ENCODE measurements around the gene OSMR.

The OSMR gene

DNA sequence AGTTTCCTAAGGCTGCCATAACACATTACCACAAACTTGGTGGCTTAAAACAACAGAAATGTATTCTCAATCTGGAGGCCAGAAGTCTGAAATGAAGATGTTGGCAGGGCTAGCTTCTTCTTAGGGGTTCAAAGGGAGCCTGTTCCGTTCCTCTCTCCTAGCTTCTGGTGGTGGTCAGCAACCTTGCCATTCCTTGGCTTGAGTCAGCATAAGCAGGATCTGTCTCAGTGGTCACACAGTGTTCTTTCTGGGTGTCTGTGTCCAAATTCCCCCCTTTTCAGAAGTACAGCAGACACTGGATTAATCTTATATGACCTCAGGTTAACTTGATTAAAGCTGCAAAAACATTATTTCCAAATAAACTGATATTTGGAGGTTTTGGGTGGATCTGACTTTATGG is 2.1 kb upstream of the OSMR start:
- H3K9me2 ChIP-seq (replicated peaks; ENCODE audit: insufficient read depth, low read length): no peaks in the 10 kb centered on the region
- no peaks in the 10 kb centered on the region for H4K20me1 ChIP-seq (ENCODE audit: low read depth, low read length)
- no peak overlapping the region for H3K27ac ChIP-seq (ENCODE audit: low read depth, low read length)
- H3K27me3 ChIP-seq (ENCODE audit: low read length): no peaks in the 10 kb centered on the region
- H3F3A ChIP-seq (ENCODE audit: insufficient read depth): no peaks in the 10 kb centered on the region
- no peak overlapping the region for H3K4me2 ChIP-seq (ENCODE audit: low read depth, low read length, poor library complexity, severe bottlenecking)
- no peak overlapping the region for H3K9ac ChIP-seq (ENCODE audit: low read length)
- TF ChIP-seq, protein P1, sequence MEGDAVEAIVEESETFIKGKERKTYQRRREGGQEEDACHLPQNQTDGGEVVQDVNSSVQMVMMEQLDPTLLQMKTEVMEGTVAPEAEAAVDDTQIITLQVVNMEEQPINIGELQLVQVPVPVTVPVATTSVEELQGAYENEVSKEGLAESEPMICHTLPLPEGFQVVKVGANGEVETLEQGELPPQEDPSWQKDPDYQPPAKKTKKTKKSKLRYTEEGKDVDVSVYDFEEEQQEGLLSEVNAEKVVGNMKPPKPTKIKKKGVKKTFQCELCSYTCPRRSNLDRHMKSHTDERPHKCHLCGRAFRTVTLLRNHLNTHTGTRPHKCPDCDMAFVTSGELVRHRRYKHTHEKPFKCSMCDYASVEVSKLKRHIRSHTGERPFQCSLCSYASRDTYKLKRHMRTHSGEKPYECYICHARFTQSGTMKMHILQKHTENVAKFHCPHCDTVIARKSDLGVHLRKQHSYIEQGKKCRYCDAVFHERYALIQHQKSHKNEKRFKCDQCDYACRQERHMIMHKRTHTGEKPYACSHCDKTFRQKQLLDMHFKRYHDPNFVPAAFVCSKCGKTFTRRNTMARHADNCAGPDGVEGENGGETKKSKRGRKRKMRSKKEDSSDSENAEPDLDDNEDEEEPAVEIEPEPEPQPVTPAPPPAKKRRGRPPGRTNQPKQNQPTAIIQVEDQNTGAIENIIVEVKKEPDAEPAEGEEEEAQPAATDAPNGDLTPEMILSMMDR (IDR thresholded peaks at IDR 0.05; ENCODE audit: insufficient read depth, low read length, poor library complexity, severe bottlenecking): no peak
- no peak for TF ChIP-seq EZH2phosphoT487 (conservative IDR thresholded peaks at IDR 0.05; ENCODE audit: low read length)
- H3K9me3 ChIP-seq (ENCODE audit: insufficient read depth, low read length): no peaks in the 10 kb centered on the region
- H2AFZ ChIP-seq (ENCODE audit: low read depth, low read length, severe bottlenecking): no peak overlapping the region
- H3K36me3 ChIP-seq (ENCODE audit: low read length): no peaks in the 10 kb centered on the region
- H3K4me3 ChIP-seq (ENCODE audit: insufficient read depth, low read length, poor library complexity, severe bottlenecking): no peak overlapping the region
- no peaks in the 10 kb centered on the region for H3K79me2 ChIP-seq (ENCODE audit: insufficient read depth, low read length)

DNA sequence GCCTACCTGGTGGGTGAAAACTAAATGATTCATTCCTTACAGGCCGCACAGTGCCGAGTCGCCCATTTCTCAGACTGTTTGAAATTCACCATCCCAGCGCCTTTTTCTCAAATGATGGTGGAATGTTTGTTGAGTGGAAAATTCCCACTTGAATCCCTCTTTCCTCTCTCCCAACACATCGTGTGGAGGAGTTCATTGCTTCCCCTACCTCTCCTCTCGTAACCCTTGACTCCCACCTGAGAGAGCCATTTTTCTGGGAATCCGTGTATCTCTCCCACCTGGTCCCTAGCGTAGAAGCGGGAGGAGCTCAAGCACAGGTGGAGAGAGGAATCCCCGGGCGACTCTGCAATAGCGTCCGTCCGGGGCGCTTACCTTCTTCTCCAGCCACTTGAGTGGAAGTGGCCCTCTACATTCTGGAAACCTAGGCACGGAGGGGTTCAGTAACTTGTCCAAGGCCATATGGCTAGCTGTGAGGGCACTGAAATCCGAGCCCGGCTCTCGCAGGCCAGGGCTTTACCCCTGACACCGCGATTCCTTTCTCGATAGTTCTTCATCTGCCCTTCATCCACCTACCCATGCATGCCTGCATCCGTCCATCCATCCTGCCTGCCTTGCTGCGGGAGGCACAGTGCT is 683 bp downstream of the OSMR start:
- no peak overlapping the region for H3K4me3 ChIP-seq (ENCODE audit: insufficient read depth, low read length, poor library complexity, severe bottlenecking)
- no peak for TF ChIP-seq EZH2phosphoT487 (conservative IDR thresholded peaks at IDR 0.05; ENCODE audit: low read length)
- TF ChIP-seq, protein P1 (IDR thresholded peaks at IDR 0.05; ENCODE audit: insufficient read depth, low read length, poor library complexity, severe bottlenecking): no peak
- H3F3A ChIP-seq (ENCODE audit: insufficient read depth): no peaks in the 10 kb centered on the region
- H3K9ac ChIP-seq (ENCODE audit: low read length): no peak overlapping the region
- H3K9me2 ChIP-seq (replicated peaks; ENCODE audit: insufficient read depth, low read length): no peaks in the 10 kb centered on the region
- no peaks in the 10 kb centered on the region for H3K79me2 ChIP-seq (ENCODE audit: insufficient read depth, low read length)
- H3K27ac ChIP-seq (ENCODE audit: low read depth, low read length): no peak overlapping the region
- no peaks in the 10 kb centered on the region for H3K27me3 ChIP-seq (ENCODE audit: low read length)
- H2AFZ ChIP-seq (ENCODE audit: low read depth, low read length, severe bottlenecking): no peak overlapping the region
- no peaks in the 10 kb centered on the region for H3K9me3 ChIP-seq (ENCODE audit: insufficient read depth, low read length)
- no peaks in the 10 kb centered on the region for H4K20me1 ChIP-seq (ENCODE audit: low read depth, low read length)
- no peak overlapping the region for H3K4me2 ChIP-seq (ENCODE audit: low read depth, low read length, poor library complexity, severe bottlenecking)
- H3K36me3 ChIP-seq (ENCODE audit: low read length): no peaks in the 10 kb centered on the region

DNA sequence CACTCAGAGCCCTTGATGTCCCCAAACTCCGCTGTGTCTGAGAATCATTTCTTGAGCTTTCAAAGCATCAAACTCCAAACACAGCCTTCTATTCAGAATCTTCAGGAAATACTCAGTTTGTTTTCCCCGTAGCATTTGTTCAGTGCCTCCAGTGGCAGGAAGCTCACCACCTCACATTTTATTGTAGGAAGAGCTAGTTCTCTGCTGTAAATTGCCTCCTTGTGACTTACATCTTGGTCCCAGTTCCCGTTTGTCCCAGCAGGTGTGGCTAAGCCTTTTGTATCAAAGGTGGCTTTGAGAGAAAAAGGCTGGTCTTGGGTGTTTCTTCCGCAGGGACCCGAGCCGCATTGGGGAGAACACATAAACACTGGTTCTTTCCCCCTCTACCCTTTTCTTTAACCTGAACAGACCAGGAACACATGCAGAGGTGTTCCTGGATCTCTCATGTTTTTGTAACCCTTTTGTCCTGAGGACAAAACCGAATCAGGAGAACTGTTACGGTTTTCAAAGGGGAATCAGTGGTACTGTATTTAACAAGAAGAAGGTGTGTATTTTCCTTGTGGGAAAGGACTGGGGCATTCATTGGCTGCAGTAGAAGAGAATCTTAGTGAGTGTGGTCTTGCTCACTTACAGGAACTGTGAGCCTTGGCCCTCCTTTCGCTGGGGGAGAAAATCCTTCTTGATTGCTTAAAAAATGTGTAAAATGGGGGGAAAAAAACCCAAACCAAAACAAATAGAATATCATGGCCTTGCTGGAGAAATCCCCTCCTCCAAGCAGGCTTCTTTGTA is 1.9 kb downstream of the OSMR start:
- no peak overlapping the region for H3K4me2 ChIP-seq (ENCODE audit: low read depth, low read length, poor library complexity, severe bottlenecking)
- H3K4me3 ChIP-seq (ENCODE audit: insufficient read depth, low read length, poor library complexity, severe bottlenecking): no peak overlapping the region
- no peaks in the 10 kb centered on the region for H3K9me2 ChIP-seq (replicated peaks; ENCODE audit: insufficient read depth, low read length)
- no peaks in the 10 kb centered on the region for H4K20me1 ChIP-seq (ENCODE audit: low read depth, low read length)
- no peaks in the 10 kb centered on the region for H3K36me3 ChIP-seq (ENCODE audit: low read length)
- no peak overlapping the region for H2AFZ ChIP-seq (ENCODE audit: low read depth, low read length, severe bottlenecking)
- no peaks in the 10 kb centered on the region for H3F3A ChIP-seq (ENCODE audit: insufficient read depth)
- H3K9ac ChIP-seq (ENCODE audit: low read length): no peak overlapping the region
- no peaks in the 10 kb centered on the region for H3K9me3 ChIP-seq (ENCODE audit: insufficient read depth, low read length)
- TF ChIP-seq EZH2phosphoT487 (conservative IDR thresholded peaks at IDR 0.05; ENCODE audit: low read length): no peak
- TF ChIP-seq, protein P1 (IDR thresholded peaks at IDR 0.05; ENCODE audit: insufficient read depth, low read length, poor library complexity, severe bottlenecking): no peak
- H3K79me2 ChIP-seq (ENCODE audit: insufficient read depth, low read length): no peaks in the 10 kb centered on the region
- H3K27me3 ChIP-seq (ENCODE audit: low read length): no peaks in the 10 kb centered on the region
- no peak overlapping the region for H3K27ac ChIP-seq (ENCODE audit: low read depth, low read length)
